Measurements from ENCODE around the gene MESP2. TPM values are rescaled to one million over a fixed set of nuclear protein-coding genes. Genes with fewer than 3 reads are reported as not detected.

The MESP2 gene
- total and polyA plus RNA-seq, 9 of the 15 experiments (the other 6 are each of a cell fraction or from before 2014, with no cell fraction given): 0.08 to 0.82 (median 0.37) TPM

DNA sequence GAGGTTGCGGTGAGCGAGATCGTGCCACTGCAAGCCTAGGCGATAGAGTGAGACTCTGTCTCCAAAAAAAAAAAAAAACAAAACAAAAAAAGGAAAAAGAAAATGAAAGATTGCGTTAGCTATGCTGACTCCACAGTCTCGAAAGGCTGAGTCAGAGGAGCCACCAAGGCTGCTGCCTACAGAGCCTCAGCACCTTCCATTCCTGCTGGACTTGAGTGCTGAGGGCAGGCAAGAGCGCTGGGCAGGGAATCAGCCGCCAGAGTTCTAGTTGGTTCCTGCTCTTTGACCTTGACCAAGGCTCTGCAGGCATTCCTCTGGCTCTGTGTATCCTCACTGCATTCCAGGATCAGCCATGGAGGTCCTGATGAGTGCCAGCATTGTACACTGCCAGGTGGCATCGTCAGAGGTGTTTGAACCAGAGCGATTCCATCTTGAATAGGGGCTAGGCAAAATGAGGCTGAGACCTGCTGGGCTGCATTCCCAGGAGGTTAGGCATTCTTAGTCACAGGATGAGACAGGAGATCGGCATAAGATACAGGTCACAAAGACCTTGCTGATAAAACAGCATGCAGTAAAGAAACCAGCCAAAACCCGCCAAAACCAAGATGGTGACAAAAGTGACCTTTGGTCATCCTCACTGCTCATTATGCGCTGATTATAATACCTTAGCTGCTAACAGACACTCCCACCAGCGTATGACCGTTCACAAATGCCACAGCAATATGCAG is 5.9 kb downstream of the MESP2 start (continued):
- TF ChIP-seq, protein P1, sequence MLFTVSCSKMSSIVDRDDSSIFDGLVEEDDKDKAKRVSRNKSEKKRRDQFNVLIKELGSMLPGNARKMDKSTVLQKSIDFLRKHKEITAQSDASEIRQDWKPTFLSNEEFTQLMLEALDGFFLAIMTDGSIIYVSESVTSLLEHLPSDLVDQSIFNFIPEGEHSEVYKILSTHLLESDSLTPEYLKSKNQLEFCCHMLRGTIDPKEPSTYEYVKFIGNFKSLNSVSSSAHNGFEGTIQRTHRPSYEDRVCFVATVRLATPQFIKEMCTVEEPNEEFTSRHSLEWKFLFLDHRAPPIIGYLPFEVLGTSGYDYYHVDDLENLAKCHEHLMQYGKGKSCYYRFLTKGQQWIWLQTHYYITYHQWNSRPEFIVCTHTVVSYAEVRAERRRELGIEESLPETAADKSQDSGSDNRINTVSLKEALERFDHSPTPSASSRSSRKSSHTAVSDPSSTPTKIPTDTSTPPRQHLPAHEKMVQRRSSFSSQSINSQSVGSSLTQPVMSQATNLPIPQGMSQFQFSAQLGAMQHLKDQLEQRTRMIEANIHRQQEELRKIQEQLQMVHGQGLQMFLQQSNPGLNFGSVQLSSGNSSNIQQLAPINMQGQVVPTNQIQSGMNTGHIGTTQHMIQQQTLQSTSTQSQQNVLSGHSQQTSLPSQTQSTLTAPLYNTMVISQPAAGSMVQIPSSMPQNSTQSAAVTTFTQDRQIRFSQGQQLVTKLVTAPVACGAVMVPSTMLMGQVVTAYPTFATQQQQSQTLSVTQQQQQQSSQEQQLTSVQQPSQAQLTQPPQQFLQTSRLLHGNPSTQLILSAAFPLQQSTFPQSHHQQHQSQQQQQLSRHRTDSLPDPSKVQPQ (CRISPR knock-in tag; IDR thresholded peaks at IDR 0.05; ENCODE audit: borderline replicate concordance): peak; percentile 94; the same call in 1 of the 2 replicates
- no peak for TF ChIP-seq KDM4B (IDR thresholded peaks at IDR 0.05; ENCODE audit: borderline replicate concordance in 2 of 2, low read depth in 1 of 2)
- TF ChIP-seq FIP1L1 (IDR thresholded peaks at IDR 0.05; ENCODE audit: low read depth, low read length, poor library complexity, severe bottlenecking): no peak
- no peak for TF ChIP-seq ZNF140 (CRISPR knock-in tag; IDR thresholded peaks at IDR 0.05)
- TF ChIP-seq EGR1 (conservative IDR thresholded peaks at IDR 0.05): no peak
- TF ChIP-seq, protein P2, sequence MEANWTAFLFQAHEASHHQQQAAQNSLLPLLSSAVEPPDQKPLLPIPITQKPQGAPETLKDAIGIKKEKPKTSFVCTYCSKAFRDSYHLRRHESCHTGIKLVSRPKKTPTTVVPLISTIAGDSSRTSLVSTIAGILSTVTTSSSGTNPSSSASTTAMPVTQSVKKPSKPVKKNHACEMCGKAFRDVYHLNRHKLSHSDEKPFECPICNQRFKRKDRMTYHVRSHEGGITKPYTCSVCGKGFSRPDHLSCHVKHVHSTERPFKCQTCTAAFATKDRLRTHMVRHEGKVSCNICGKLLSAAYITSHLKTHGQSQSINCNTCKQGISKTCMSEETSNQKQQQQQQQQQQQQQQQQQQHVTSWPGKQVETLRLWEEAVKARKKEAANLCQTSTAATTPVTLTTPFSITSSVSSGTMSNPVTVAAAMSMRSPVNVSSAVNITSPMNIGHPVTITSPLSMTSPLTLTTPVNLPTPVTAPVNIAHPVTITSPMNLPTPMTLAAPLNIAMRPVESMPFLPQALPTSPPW (CRISPR knock-in tag; IDR thresholded peaks at IDR 0.05): peak; percentile 63
- TF ChIP-seq, protein P3, sequence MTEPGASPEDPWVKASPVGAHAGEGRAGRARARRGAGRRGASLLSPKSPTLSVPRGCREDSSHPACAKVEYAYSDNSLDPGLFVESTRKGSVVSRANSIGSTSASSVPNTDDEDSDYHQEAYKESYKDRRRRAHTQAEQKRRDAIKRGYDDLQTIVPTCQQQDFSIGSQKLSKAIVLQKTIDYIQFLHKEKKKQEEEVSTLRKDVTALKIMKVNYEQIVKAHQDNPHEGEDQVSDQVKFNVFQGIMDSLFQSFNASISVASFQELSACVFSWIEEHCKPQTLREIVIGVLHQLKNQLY (CRISPR knock-in tag; conservative IDR thresholded peaks at IDR 0.05): no peak
- TF ChIP-seq KDM1A (IDR thresholded peaks at IDR 0.05): no peak
- peak; percentile 94 for TF ChIP-seq TEAD2 (tag; IDR thresholded peaks at IDR 0.05)
- peak; percentile 99 for TF ChIP-seq ZBTB9 (CRISPR knock-in tag; IDR thresholded peaks at IDR 0.05)
- TF ChIP-seq PHF21A (IDR thresholded peaks at IDR 0.05; ENCODE audit: borderline replicate concordance, low read depth): no peak
- no peak for TF ChIP-seq RBFOX2 (IDR thresholded peaks at IDR 0.05; ENCODE audit: low read depth, low read length)
- no peak for TF ChIP-seq MIER1 (IDR thresholded peaks at IDR 0.05; ENCODE audit: low read depth)
- no peak for TF ChIP-seq PHF20 (IDR thresholded peaks at IDR 0.05; ENCODE audit: partially characterized antibody)
- TF ChIP-seq HNRNPL (IDR thresholded peaks at IDR 0.05; ENCODE audit: low read depth, low read length): no peak
- peak; percentile 63; the same call in 1 of the 2 replicates for TF ChIP-seq DEAF1 (CRISPR knock-in tag; IDR thresholded peaks at IDR 0.05)
- no peak for TF ChIP-seq XRCC4 (IDR thresholded peaks at IDR 0.05; ENCODE audit: extremely low read depth, insufficient read depth, insufficient read length)
